Fibroblast of villous mesenchyme (primary cell): ENCODE results near the gene ASB2. TPM values are rescaled to one million over a fixed set of nuclear protein-coding genes. Genes with fewer than 3 reads are reported as not detected.

ENCODE experiments used
- DNase-seq: peaks from one replicate; pipeline ENCODE4 v3.0.0-alpha.2; 2010; ENCODE audit warnings: low read depth
- H3K4me3 ChIP-seq: 2 replicates; pipeline ENCODE4 v1.5.1; 2011; ENCODE audit warnings: low read depth, mild to moderate bottlenecking, low read length
- total RNA-seq: library from RNA; depleted of rRNA; stranded (reverse); fragments of >200 nt; gene quantifications from 2 replicates; pipeline ENCODE4 v1.2.3, GENCODE V29; 2012
- TF ChIP-seq, protein P1 (sequence below): IDR thresholded peaks from 2 replicates; pipeline ENCODE4 v1.5.1; 2012; ENCODE audit warnings: low read depth, mild to moderate bottlenecking, low read length; ENCODE audit not compliant: insufficient read depth

Gene ASB2
- total RNA-seq, 1 donor: 0.86 TPM

DNA sequence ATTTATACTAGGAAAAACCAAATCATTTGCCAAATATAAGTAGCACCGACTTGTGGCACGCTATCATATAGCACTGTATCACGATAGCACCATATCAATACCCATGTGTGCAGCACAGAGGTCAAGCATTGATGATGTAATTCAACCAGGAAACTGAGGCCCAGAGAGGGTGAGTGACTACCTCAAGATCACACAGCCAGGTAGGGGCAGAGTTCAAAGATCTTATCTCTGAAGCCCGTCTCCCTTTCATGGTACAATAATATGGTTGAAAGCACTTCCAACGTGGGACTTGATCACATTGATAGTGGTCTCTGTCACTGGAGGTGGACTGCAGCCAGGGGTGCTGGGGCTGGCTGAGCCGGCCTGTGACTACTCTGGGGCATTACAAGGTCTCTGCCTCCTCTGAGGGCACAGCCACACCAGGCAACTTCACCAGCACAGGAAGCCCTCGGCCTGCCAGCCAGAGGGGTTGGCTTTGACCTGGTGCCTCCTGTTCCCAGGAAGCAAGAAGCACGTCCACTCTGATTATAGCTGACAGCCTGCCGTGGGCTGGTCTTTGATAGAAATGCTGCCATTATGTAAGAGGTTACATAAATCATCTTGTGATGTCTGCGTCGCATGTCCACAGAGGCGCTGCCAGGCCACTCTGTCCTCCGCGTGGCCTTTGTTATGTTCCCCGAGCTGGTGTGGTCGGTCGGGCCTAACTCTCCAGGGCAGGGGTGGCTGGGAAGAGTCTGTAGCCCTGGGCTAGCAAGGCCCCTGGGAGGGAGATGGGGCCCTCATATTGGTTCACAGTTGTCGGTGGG is 55.2 kb downstream of the ASB2 start:
- TF ChIP-seq, protein P1, sequence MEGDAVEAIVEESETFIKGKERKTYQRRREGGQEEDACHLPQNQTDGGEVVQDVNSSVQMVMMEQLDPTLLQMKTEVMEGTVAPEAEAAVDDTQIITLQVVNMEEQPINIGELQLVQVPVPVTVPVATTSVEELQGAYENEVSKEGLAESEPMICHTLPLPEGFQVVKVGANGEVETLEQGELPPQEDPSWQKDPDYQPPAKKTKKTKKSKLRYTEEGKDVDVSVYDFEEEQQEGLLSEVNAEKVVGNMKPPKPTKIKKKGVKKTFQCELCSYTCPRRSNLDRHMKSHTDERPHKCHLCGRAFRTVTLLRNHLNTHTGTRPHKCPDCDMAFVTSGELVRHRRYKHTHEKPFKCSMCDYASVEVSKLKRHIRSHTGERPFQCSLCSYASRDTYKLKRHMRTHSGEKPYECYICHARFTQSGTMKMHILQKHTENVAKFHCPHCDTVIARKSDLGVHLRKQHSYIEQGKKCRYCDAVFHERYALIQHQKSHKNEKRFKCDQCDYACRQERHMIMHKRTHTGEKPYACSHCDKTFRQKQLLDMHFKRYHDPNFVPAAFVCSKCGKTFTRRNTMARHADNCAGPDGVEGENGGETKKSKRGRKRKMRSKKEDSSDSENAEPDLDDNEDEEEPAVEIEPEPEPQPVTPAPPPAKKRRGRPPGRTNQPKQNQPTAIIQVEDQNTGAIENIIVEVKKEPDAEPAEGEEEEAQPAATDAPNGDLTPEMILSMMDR: no peak
- no peak overlapping the region for H3K4me3 ChIP-seq
- DNase-seq: no peak

DNA sequence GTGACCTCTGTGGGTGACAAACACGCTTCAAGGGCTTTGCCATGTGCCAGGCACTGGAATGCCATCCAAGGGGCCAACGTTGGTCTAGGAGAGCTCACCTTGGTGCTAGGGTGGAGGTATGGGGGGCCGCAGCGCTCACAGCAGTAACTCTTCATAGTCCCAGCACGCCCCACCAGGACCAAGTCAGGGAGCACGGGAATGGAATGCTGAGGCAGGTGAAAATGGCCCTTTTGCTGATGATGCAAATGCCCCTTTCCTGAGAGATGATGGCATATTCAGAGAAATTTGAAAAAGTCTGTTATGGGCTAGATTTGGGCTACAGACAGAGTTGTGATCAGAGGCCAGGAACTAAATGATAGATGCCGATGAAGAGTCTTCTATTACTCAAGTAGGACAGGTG is 59.2 kb downstream of the ASB2 start:
- no peak overlapping the region for H3K4me3 ChIP-seq
- DNase-seq: no peak
- TF ChIP-seq, protein P1: no peak

DNA sequence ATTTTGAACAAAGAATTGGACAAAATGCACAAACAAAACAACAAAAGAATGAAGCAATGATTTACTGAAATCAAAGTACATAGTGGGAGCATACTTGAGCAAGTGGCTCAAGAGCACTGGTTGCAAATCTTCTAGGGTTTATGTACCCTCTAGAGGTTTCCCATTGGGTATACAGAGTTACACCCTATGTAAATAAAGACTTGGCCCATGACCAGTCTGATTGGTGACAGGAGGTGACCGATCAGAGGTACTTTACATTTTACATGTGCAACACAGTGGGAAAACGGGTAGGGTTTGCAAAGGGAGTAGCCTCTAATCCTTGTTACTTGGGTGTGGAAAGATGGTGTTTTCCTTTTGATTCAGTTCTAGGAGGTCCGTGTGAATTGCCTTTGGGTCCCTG is 59.9 kb downstream of the ASB2 start:
- no peak overlapping the region for H3K4me3 ChIP-seq
- DNase-seq: no peak
- TF ChIP-seq, protein P1: no peak

DNA sequence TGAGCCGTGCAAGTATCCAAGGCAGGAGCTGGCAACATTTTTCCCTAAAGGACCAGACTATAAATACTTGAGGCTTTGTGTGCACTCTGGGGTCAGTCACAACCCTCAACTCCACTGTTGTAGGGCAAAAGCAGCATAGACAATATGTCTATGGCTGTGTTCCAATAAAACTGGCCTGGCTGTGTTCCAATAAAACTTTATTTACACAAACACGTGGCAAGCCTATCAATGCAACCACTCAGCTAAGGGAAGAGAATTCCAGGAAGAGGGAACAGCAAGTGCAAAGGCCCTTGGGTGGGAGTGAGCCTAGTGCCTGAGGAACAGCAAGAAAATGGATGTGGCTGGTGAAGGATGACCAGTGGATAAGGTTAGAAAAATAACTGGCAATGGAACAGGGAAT is 60.6 kb downstream of the ASB2 start:
- TF ChIP-seq, protein P1: no peak
- no peak for DNase-seq
- H3K4me3 ChIP-seq: no peak overlapping the region

DNA sequence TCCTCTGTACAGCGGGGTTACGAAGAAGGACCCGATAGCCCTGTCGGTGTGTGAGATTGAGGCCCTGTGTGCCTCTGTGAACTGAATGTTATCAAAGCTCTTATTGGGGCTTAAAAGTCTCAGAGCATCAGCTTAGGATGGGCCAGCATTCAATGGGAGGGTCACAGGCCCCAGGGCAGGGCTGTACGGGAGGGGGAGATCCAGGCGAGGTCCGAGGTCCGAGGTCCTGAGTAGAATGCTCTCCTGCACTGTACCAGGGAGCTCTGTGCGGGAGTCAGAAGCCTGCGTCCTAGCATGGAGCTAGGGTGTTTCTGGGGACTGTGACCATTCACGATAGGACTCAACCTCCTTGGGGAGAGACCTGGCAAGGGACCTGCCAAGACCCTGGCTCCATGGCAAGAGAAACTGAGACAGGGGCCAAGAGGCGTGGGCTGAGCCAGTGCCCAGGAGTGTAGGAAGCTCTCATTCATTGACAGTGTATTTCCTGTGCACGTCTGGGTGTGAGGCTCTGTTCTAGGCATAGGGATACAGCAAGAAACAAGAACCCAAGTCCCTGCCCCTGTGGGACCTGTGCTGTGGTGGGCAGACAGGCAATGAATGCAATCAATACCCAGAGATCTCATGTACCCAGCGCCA is 61.2 kb downstream of the ASB2 start:
- no peak for DNase-seq
- TF ChIP-seq, protein P1: no peak
- no peak overlapping the region for H3K4me3 ChIP-seq

DNA sequence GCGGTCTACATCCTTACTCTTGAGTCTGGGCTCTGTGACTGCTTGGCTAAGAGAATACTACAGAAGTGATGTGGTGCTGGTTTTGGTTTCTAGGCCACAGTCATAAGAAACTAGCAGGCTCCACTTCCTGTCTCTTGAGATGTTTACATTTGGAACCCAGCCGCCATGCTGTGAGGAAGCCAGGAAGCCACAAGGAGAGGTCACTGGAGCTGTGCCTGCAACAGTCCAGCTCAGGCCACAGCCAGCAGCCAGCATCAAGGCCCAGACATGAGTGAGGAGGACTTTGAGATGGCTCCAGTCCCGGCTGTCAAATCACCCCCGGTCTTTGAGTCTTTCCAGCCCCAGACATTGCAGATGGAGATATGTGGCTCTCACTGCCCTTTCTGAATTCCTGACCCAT is 62.1 kb downstream of the ASB2 start:
- TF ChIP-seq, protein P1: no peak
- DNase-seq: no peak
- no peak overlapping the region for H3K4me3 ChIP-seq
